OCI-LY1 (cell line): Measurements from ENCODE around the gene UBASH3B.

Experiments used
- H2AFZ ChIP-seq: fragments of 200-600 bp; sonication (generic), shearing (Covaris generic); 2 replicates; pipeline ENCODE4 v1.6.0; 2014; ENCODE audit warnings: antibody characterized with exemption, mild to moderate bottlenecking, low read length
- H3F3A ChIP-seq: fragments of 200-600 bp; sonication (generic), shearing (Covaris generic); 2 replicates; pipeline ENCODE4 v1.6.0; 2014; ENCODE audit warnings: mild to moderate bottlenecking, antibody characterized with exemption, low read length, moderate library complexity; ENCODE audit not compliant: insufficient read depth
- H3K27ac ChIP-seq: fragments of 200-600 bp; sonication (generic); 2 replicates; pipeline ENCODE4 v1.5.1; 2014; ENCODE audit warnings: low read length, mixed run types, mild to moderate bottlenecking, low read depth; ENCODE audit not compliant: poor library complexity, severe bottlenecking
- H3K27me3 ChIP-seq: fragments of 200-600 bp; sonication (generic); 2 replicates; pipeline ENCODE4 v1.6.0; 2014; ENCODE audit warnings: antibody characterized with exemption, mild to moderate bottlenecking, low read length, moderate library complexity; ENCODE audit not compliant: insufficient read depth
- H3K36me3 ChIP-seq: fragments of 200-600 bp; sonication (generic); 2 replicates; pipeline ENCODE4 v1.6.1; 2014; ENCODE audit warnings: mild to moderate bottlenecking, antibody characterized with exemption, low read length, moderate library complexity, mixed read lengths; ENCODE audit not compliant: insufficient read depth
- H3K4me1 ChIP-seq: fragments of 200-600 bp; sonication (generic); 2 replicates; pipeline ENCODE4 v1.5.1; 2014; ENCODE audit warnings: mild to moderate bottlenecking, low read length, moderate library complexity; ENCODE audit not compliant: insufficient read depth, severe bottlenecking
- H3K4me2 ChIP-seq: fragments of 200-600 bp; sonication (generic), shearing (Covaris generic); 2 replicates; pipeline ENCODE4 v1.6.1; 2014; ENCODE audit warnings: low read length
- H3K4me3 ChIP-seq: fragments of 200-600 bp; sonication (generic); 2 replicates; pipeline ENCODE4 v1.5.1; 2014; ENCODE audit warnings: low read length, low read depth, mild to moderate bottlenecking, mixed read lengths; ENCODE audit not compliant: poor library complexity, severe bottlenecking
- H3K79me2 ChIP-seq: fragments of 200-600 bp; shearing (Covaris generic); 2 replicates; pipeline ENCODE4 v1.6.1; 2016; ENCODE audit warnings: mixed run types, low read length, mixed read lengths; ENCODE audit not compliant: insufficient read depth
- H3K9ac ChIP-seq: fragments of 200-600 bp; sonication (generic), shearing (Covaris generic); 2 replicates; pipeline ENCODE4 v1.6.1; 2014; ENCODE audit warnings: mild to moderate bottlenecking, low read length, mixed read lengths
- H3K9me2 ChIP-seq: fragments of 200-600 bp; sonication (generic), shearing (Covaris generic); 2 replicates; pipeline ENCODE4 v1.6.1; 2014; ENCODE audit warnings: low read depth, mild to moderate bottlenecking, low read length, mixed read lengths
- H3K9me3 ChIP-seq: fragments of 200-600 bp; shearing (Covaris generic); 2 replicates; pipeline ENCODE4 v1.6.1; 2014; ENCODE audit warnings: low read length, mixed read lengths
- H4K20me1 ChIP-seq: fragments of 200-600 bp; sonication (generic), shearing (Covaris generic); 2 replicates; pipeline ENCODE4 v1.6.0; 2016; ENCODE audit warnings: mild to moderate bottlenecking, low read length; ENCODE audit not compliant: insufficient read depth
- CTCF ChIP-seq: fragments of 200-600 bp; sonication (generic), shearing (Covaris generic); IDR thresholded peaks from 2 replicates; pipeline ENCODE4 v1.5.1; 2017; ENCODE audit warnings: mild to moderate bottlenecking, antibody characterized with exemption, low read length, moderate library complexity, mixed read lengths
- EZH2 ChIP-seq: fragments of 200-600 bp; sonication (generic), shearing (Covaris generic); IDR thresholded peaks from 2 replicates; pipeline ENCODE4 v1.8.0; 2017; ENCODE audit warnings: borderline replicate concordance, mixed run types, mild to moderate bottlenecking, antibody characterized with exemption, low read length, moderate library complexity, mixed read lengths

Gene UBASH3B

GRCh38 chr11:122745111-122745510 is 89.6 kb downstream of the UBASH3B start:
- H3F3A ChIP-seq: no peaks in the 10 kb centered on the region
- peaks cover 53% of the 10 kb centered on the region for H3K4me1 ChIP-seq
- H3K27me3 ChIP-seq: no peaks in the 10 kb centered on the region
- H3K4me2 ChIP-seq: no peak overlapping the region
- no peaks in the 10 kb centered on the region for H4K20me1 ChIP-seq
- no peak for TF ChIP-seq CTCF
- no peak for TF ChIP-seq EZH2
- no peaks in the 10 kb centered on the region for H3K9me2 ChIP-seq
- no peak overlapping the region for H3K4me3 ChIP-seq
- no peaks in the 10 kb centered on the region for H3K9me3 ChIP-seq
- no peak overlapping the region for H2AFZ ChIP-seq
- H3K9ac ChIP-seq: no peak overlapping the region
- no peaks in the 10 kb centered on the region for H3K36me3 ChIP-seq
- no peaks in the 10 kb centered on the region for H3K79me2 ChIP-seq
- no peak overlapping the region for H3K27ac ChIP-seq

- no peak for TF ChIP-seq EZH2
- no peak for TF ChIP-seq CTCF
- Histone ChIP-seq H3K27me3 (no peaks in the 10 kb centered on the region), H3K4me3 (no peak overlapping the region), H3K9ac (no peak overlapping the region), H3K4me2 (peak overlapping the region; percentile 27; the same call in 1 of the 2 replicates), H3K9me2 (no peaks in the 10 kb centered on the region), H3F3A (no peaks in the 10 kb centered on the region), H3K36me3 (no peaks in the 10 kb centered on the region), H3K79me2 (no peaks in the 10 kb centered on the region), H4K20me1 (no peaks in the 10 kb centered on the region), H3K9me3 (no peaks in the 10 kb centered on the region), H2AFZ (no peak overlapping the region), H3K4me1 (peaks cover 53% of the 10 kb centered on the region), H3K27ac (peak overlapping the region; percentile 47)
These were observed 90.5 kb downstream of the UBASH3B start for GRCh38 chr11:122746050-122746478.

GRCh38 chr11:122746611-122747244 is 91.2 kb downstream of the UBASH3B start:
- no peaks in the 10 kb centered on the region for H3K27me3 ChIP-seq
- no peaks in the 10 kb centered on the region for H3K79me2 ChIP-seq
- peaks cover 53% of the 10 kb centered on the region for H3K4me1 ChIP-seq
- H3K9me2 ChIP-seq: no peaks in the 10 kb centered on the region
- H3K9ac ChIP-seq: no peak overlapping the region
- no peak for TF ChIP-seq CTCF
- TF ChIP-seq EZH2: no peak
- no peaks in the 10 kb centered on the region for H4K20me1 ChIP-seq
- peak overlapping the region; percentile 27; the same call in 1 of the 2 replicates for H3K4me2 ChIP-seq
- no peak overlapping the region for H2AFZ ChIP-seq
- H3K4me3 ChIP-seq: no peak overlapping the region
- no peaks in the 10 kb centered on the region for H3K9me3 ChIP-seq
- no peaks in the 10 kb centered on the region for H3K36me3 ChIP-seq
- no peak overlapping the region for H3K27ac ChIP-seq
- H3F3A ChIP-seq: no peaks in the 10 kb centered on the region
